Endothelial cell of umbilical vein (primary cell): ENCODE results near the gene IL1R2. TPM values are rescaled to one million over a fixed set of nuclear protein-coding genes. Genes with fewer than 3 reads are reported as not detected.

Source experiments
- BruUV-seq: library from RNA; stranded (reverse); fragments of 400-500 nt; replicated peaks from 2 replicates; lab custom pipeline; 2021; lab: Mats Ljungman, UMichigan
- CTCF ChIA-PET: fragments of 300-600, 350-600 bp; sonication (Branson Sonifier 250); formaldehyde crosslinking; loops from one replicate; lab custom pipeline; 2021; ENCODE audit warnings: antibody characterized with exemption, inconsistent platforms; lab: Charles Lee
- POLR2A ChIA-PET: fragments of 300-600, 350-600 bp; sonication (Branson Sonifier 250); formaldehyde crosslinking; loops from one replicate; lab custom pipeline; 2021; ENCODE audit warnings: antibody characterized with exemption, inconsistent platforms; lab: Charles Lee
- DNase-seq: peaks from one replicate; pipeline ENCODE4 v3.0.0-alpha.2; 2011; ENCODE audit warnings: low read depth, low spot score
- FAIRE-seq: peaks from 2 replicates; lab custom pipeline; 2011; peaks lifted over from hg19 to GRCh38; lab: Jason Lieb, UNC
- H2AFZ ChIP-seq: 2 replicates; pipeline ENCODE4 v1.6.0; 2012; ENCODE audit warnings: low read depth, low read length, control low read depth, inconsistent platforms
- H3K27ac ChIP-seq: 2 replicates; pipeline ENCODE4 v1.5.1; 2011; ENCODE audit warnings: low read depth, mild to moderate bottlenecking, control low read depth, low read length, moderate library complexity; ENCODE audit not compliant: insufficient read depth
- H3K27me3 ChIP-seq, 2 experiments: 2 replicates each; pipeline versions ENCODE4 v1.6.0 to v1.6.1; 2011; ENCODE audit warnings: low read length in 2 of 2, mixed read lengths in 1 of 2; ENCODE audit not compliant: control insufficient read depth in 2 of 2, insufficient read depth in 2 of 2
- H3K36me3 ChIP-seq, 2 experiments: 2 replicates in 1 of 2; 3 replicates in 1 of 2; pipeline ENCODE4 v1.5.1; 2011; ENCODE audit warnings: low read length in 2 of 2, mild to moderate bottlenecking in 1 of 2, moderate library complexity in 1 of 2; ENCODE audit not compliant: control insufficient read depth in 2 of 2, insufficient read depth in 2 of 2; ENCODE audit errors: extremely low read depth in 1 of 2
- H3K4me1 ChIP-seq: 3 replicates; pipeline ENCODE4 v1.5.1; 2011; ENCODE audit warnings: mild to moderate bottlenecking, low read length; ENCODE audit not compliant: control insufficient read depth, insufficient read depth; ENCODE audit errors: extremely low read depth
- H3K4me2 ChIP-seq: 2 replicates; pipeline ENCODE4 v1.6.1; 2011; ENCODE audit warnings: low read length, control low read depth, mixed read lengths; ENCODE audit not compliant: insufficient read depth
- H3K4me3 ChIP-seq, 3 experiments: fragments of 200-600 bp in 1 of 3; sonication (generic), shearing (Covaris generic) in 1 of 3; replicated peaks in 1 of 3; 2 replicates each; pipeline ENCODE4 v1.5.1; 2011 to 2016; ENCODE audit warnings: control low read depth in 3 of 3, low read length in 3 of 3, mild to moderate bottlenecking in 2 of 3, inconsistent platforms in 1 of 3, low read depth in 1 of 3, moderate library complexity in 1 of 3; ENCODE audit not compliant: insufficient read depth in 1 of 3
- H3K79me2 ChIP-seq: 2 replicates; pipeline ENCODE4 v1.6.0; 2012; ENCODE audit warnings: low read length, inconsistent platforms; ENCODE audit not compliant: control insufficient read depth, insufficient read depth
- H3K9ac ChIP-seq: replicated peaks from 2 replicates; pipeline ENCODE3; 2011; ENCODE audit warnings: low read length, control low read depth; ENCODE audit not compliant: insufficient read depth; ENCODE audit errors: extremely low read depth
- H3K9me1 ChIP-seq: replicated peaks from 3 replicates; pipeline ENCODE4 v1.6.0; 2011; ENCODE audit warnings: mild to moderate bottlenecking, low read length; ENCODE audit not compliant: control insufficient read depth, insufficient read depth; ENCODE audit errors: extremely low read depth
- H3K9me3 ChIP-seq: replicated peaks from 2 replicates; pipeline ENCODE4 v1.5.1; 2012; ENCODE audit warnings: low read length, inconsistent platforms; ENCODE audit not compliant: control insufficient read depth, insufficient read depth
- H4K20me1 ChIP-seq: replicated peaks from 2 replicates; pipeline ENCODE3; 2011; ENCODE audit warnings: mild to moderate bottlenecking, low read length; ENCODE audit not compliant: control insufficient read depth, insufficient read depth; ENCODE audit errors: extremely low read depth
- EZH2 ChIP-seq: IDR thresholded peaks from 2 replicates; pipeline ENCODE4 v1.6.1; 2012; ENCODE audit warnings: borderline replicate concordance, low read depth, mild to moderate bottlenecking, moderate library complexity, low read length, inconsistent platforms; ENCODE audit not compliant: severe bottlenecking
- FOS ChIP-seq: IDR thresholded peaks from 2 replicates; pipeline ENCODE4 v1.6.1; 2011; ENCODE audit warnings: mild to moderate bottlenecking, low read length, moderate library complexity, borderline replicate concordance; ENCODE audit not compliant: insufficient read depth
- GATA2 ChIP-seq: IDR thresholded peaks from 2 replicates; pipeline ENCODE4 v1.7.0; 2011; ENCODE audit warnings: low read depth, mild to moderate bottlenecking, moderate library complexity, mixed read lengths, low read length; ENCODE audit not compliant: insufficient read length, insufficient read depth
- JUN ChIP-seq: IDR thresholded peaks from 2 replicates; pipeline ENCODE4 v1.6.1; 2011; ENCODE audit warnings: borderline replicate concordance, low read depth; ENCODE audit not compliant: insufficient read length, insufficient read depth
- MYC ChIP-seq: IDR thresholded peaks from one replicate; pipeline ENCODE4 v1.6.1; 2011; ENCODE audit warnings: mild to moderate bottlenecking, low read depth, low read length
- POLR2A ChIP-seq: IDR thresholded peaks from 2 replicates; pipeline ENCODE4 v1.6.1; 2012; ENCODE audit warnings: low read depth, mild to moderate bottlenecking, control low read depth, low read length
- POLR2AphosphoS5 ChIP-seq: IDR thresholded peaks from 2 replicates; pipeline ENCODE4 v1.6.1; 2012; ENCODE audit warnings: low read depth, mild to moderate bottlenecking, control low read depth, low read length, moderate library complexity; ENCODE audit not compliant: insufficient read depth
- dilution Hi-C: fragments of 300-500 bp; cut with MboI; formaldehyde crosslinking; loops from one replicate; pipeline ENCODE4 v1.15.0; 2019; ENCODE audit warnings: low sequenced_read_pairs; ENCODE audit not compliant: extremely low pct_ligation_motif_present
- intact Hi-C: fragments of 100-400 bp; cut with micrococcal nuclease; formaldehyde crosslinking; loops from one replicate; pipeline ENCODE4 v1.10.0; 2022
- polyA plus RNA-seq, 4 experiments: library from polyadenylated mRNA; depleted of rRNA in 3 of 4; stranded (reverse) in 3 of 4; unstranded in 1 of 4; fragments of >200 nt; gene quantifications; 2 replicates each; pipeline versions ENCODE4 v1.2.1 to v1.2.3, GENCODE V29; 2011 to 2012; ENCODE audit warnings: missing spikeins in 1 of 4
- total RNA-seq: library from RNA; stranded (reverse); gene quantifications from 2 replicates; pipeline ENCODE4 v1.2.3, GENCODE V29; 2021
- TF ChIP-seq, protein P1 (sequence below): IDR thresholded peaks from 2 replicates; pipeline ENCODE4 v1.6.1; 2011; ENCODE audit not compliant: insufficient read depth, insufficient read length
- TF ChIP-seq, protein P2 (sequence below), 2 donors: IDR thresholded peaks; 1 replicate in 1 of 2; 2 replicates in 1 of 2; pipeline ENCODE4 v1.5.1; 2011; ENCODE audit warnings: low read length in 2 of 2, mild to moderate bottlenecking in 2 of 2, moderate library complexity in 2 of 2, control low read depth in 1 of 2, inconsistent platforms in 1 of 2, low read depth in 1 of 2; ENCODE audit not compliant: insufficient read depth in 1 of 2; ENCODE audit errors: extremely low read depth in 1 of 2

Gene IL1R2
- total and polyA plus RNA-seq, 2 donors (not counting 3 experiments of a cell fraction or from before 2014, with no cell fraction given): not detected

DNA sequence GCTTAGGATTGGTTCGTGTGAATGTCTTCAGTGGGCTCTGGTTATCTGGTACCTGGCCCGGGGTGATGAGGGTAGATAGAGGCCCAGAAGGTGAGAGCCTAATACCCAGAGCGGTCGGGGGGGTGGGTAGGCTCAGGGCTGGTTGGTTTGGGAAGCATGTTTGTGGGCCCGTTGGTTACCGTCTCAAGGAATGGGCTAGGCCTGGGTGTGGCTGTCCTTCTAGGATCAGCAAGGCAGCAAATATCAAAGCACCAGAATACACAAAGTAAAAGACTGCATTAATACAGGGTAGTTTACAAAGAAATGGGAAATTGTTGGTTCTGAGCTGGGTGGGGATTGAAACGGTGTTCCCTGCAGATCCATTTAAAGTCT is 6.0 kb upstream of the IL1R2 start:
- POLR2A ChIA-PET: no interaction called here
- Histone ChIP-seq H3K27ac (no peak overlapping the region), H4K20me1 (no peaks in the 10 kb centered on the region), H3K9me1 (no peaks in the 10 kb centered on the region), H3K27me3 (peaks cover 5 to 8% of the 10 kb centered on the region in 2 experiments), H3K9me3 (no peaks in the 10 kb centered on the region), H3K36me3 (no peaks in the 10 kb centered on the region), H3K4me2 (no peak overlapping the region), H2AFZ (no peak overlapping the region), H3K79me2 (no peaks in the 10 kb centered on the region), H3K4me1 (no peaks in the 10 kb centered on the region), H3K4me3 (no peak overlapping the region), H3K9ac (no peak overlapping the region)
- DNase-seq (no peak), FAIRE-seq (no peak)
- TF ChIP-seq, protein P1, sequence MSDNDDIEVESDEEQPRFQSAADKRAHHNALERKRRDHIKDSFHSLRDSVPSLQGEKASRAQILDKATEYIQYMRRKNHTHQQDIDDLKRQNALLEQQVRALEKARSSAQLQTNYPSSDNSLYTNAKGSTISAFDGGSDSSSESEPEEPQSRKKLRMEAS: no peak
- no peak for TF ChIP-seq FOS
- TF ChIP-seq, protein P2, sequence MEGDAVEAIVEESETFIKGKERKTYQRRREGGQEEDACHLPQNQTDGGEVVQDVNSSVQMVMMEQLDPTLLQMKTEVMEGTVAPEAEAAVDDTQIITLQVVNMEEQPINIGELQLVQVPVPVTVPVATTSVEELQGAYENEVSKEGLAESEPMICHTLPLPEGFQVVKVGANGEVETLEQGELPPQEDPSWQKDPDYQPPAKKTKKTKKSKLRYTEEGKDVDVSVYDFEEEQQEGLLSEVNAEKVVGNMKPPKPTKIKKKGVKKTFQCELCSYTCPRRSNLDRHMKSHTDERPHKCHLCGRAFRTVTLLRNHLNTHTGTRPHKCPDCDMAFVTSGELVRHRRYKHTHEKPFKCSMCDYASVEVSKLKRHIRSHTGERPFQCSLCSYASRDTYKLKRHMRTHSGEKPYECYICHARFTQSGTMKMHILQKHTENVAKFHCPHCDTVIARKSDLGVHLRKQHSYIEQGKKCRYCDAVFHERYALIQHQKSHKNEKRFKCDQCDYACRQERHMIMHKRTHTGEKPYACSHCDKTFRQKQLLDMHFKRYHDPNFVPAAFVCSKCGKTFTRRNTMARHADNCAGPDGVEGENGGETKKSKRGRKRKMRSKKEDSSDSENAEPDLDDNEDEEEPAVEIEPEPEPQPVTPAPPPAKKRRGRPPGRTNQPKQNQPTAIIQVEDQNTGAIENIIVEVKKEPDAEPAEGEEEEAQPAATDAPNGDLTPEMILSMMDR (IDR thresholded peaks at IDR 0.05; ENCODE audit: extremely low read depth in 1 of 2, insufficient read depth in 1 of 2, low read depth in 1 of 2, low read length in 2 of 2): no peak
- TF ChIP-seq POLR2A: no peak
- no peak for TF ChIP-seq JUN
- TF ChIP-seq GATA2: no peak
- CTCF ChIA-PET: no interaction called here
- intact Hi-C loops: loop anchor here (10.0 kb wide), 1 partner anchor 741 kb away; no protein-coding TSS in a partner anchor
- dilution Hi-C loops: no loop called here
- no TSS peak for BruUV-seq

DNA sequence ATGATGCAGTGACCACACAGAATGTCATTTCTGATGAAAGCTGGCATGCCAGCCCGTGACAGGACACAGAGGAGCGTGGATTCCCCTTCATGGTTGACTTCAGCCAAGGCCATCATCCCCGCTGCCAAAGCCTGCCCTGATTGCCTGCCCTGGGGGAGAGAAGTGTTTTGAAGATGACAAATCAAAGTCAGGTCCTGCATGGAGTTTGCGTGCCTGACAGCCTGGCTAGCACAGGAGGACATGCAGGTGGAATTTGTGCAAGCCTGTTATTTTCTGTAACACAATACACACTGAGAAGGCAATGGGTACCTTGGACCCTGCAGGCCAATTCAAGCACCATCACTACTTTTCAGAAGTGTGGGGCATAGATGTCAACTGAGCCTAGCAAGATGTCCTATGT is 5.4 kb upstream of the IL1R2 start:
- H3K4me2 ChIP-seq: no peak overlapping the region
- ChIA-PET CTCF (no interaction called here), POLR2A (no interaction called here)
- H3K4me3 ChIP-seq: no peak overlapping the region
- DNase-seq: no peak
- no peak for TF ChIP-seq EZH2
- no peak for TF ChIP-seq MYC
- no peak for TF ChIP-seq FOS
- TF ChIP-seq JUN: no peak
- TF ChIP-seq POLR2A: no peak
- TF ChIP-seq, protein P2 (IDR thresholded peaks at IDR 0.05; ENCODE audit: extremely low read depth in 1 of 2, insufficient read depth in 1 of 2, low read depth in 1 of 2, low read length in 2 of 2): no peak
- no peak for TF ChIP-seq GATA2
- no peak for TF ChIP-seq POLR2AphosphoS5
- TF ChIP-seq, protein P1: no peak
- no peaks in the 10 kb centered on the region for H4K20me1 ChIP-seq
- H3K9ac ChIP-seq: no peak overlapping the region
- H2AFZ ChIP-seq: no peak overlapping the region
- H3K9me1 ChIP-seq: no peaks in the 10 kb centered on the region
- H3K9me3 ChIP-seq: no peaks in the 10 kb centered on the region
- dilution Hi-C loops: no loop called here
- H3K27me3 ChIP-seq: peaks cover 5 to 11% of the 10 kb centered on the region in 2 experiments
- H3K36me3 ChIP-seq: no peaks in the 10 kb centered on the region
- H3K79me2 ChIP-seq: no peaks in the 10 kb centered on the region
- no peaks in the 10 kb centered on the region for H3K4me1 ChIP-seq
- BruUV-seq: no TSS peak
- no peak for FAIRE-seq
- H3K27ac ChIP-seq: no peak overlapping the region
- intact Hi-C loops: loop anchor here (10.0 kb wide), 1 partner anchor 742 kb away; no protein-coding TSS in a partner anchor
